Measurements from ENCODE around the gene SORCS2.

DNA sequence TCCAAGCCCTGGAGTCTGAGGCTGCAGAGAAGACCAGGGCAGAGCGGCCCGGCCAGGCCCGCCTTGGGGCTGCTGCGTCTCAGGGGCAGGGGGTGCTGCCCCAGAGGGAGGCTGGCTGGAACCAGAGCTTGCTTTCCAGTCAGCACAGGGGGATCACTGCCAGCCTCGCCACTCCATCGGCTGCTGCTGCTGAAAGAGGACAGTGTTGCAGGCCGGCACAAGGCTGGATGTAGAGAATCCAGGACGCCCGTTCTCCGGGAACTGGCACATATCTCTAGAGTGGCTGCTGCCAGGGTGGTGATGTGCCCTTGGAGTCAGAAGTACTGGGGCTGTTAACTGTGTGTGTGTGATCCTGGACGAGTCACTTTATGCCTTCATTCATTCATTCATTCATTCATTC, 31.9 kb upstream of the SORCS2 start:
- TF ChIP-seq ZNF549 (tag by site-specific recombination; IDR thresholded peaks at IDR 0.05) = no peak
- no peak for TF ChIP-seq ZFP69B (tag by site-specific recombination; IDR thresholded peaks at IDR 0.05)
- no peak for TF ChIP-seq REST (tag by site-specific recombination; IDR thresholded peaks at IDR 0.05)
- no peak for TF ChIP-seq MYNN (tag by site-specific recombination; IDR thresholded peaks at IDR 0.05; ENCODE audit: borderline replicate concordance)
- no peak for TF ChIP-seq ZNF561 (tag by site-specific recombination; IDR thresholded peaks at IDR 0.05; ENCODE audit: borderline replicate concordance)
- TF ChIP-seq PATZ1 (tag by site-specific recombination; IDR thresholded peaks at IDR 0.05) = no peak
- no peak for TF ChIP-seq ZNF449 (tag by site-specific recombination; IDR thresholded peaks at IDR 0.05)
- TF ChIP-seq, protein P1, sequence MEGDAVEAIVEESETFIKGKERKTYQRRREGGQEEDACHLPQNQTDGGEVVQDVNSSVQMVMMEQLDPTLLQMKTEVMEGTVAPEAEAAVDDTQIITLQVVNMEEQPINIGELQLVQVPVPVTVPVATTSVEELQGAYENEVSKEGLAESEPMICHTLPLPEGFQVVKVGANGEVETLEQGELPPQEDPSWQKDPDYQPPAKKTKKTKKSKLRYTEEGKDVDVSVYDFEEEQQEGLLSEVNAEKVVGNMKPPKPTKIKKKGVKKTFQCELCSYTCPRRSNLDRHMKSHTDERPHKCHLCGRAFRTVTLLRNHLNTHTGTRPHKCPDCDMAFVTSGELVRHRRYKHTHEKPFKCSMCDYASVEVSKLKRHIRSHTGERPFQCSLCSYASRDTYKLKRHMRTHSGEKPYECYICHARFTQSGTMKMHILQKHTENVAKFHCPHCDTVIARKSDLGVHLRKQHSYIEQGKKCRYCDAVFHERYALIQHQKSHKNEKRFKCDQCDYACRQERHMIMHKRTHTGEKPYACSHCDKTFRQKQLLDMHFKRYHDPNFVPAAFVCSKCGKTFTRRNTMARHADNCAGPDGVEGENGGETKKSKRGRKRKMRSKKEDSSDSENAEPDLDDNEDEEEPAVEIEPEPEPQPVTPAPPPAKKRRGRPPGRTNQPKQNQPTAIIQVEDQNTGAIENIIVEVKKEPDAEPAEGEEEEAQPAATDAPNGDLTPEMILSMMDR (tag by site-specific recombination; IDR thresholded peaks at IDR 0.05) = no peak
- no peak for TF ChIP-seq HOXC10 (CRISPR knock-in tag; IDR thresholded peaks at IDR 0.05)
- TF ChIP-seq ZNF777 (tag by site-specific recombination; IDR thresholded peaks at IDR 0.05; ENCODE audit: borderline replicate concordance) = no peak
- TF ChIP-seq ZNF747 (tag by site-specific recombination; IDR thresholded peaks at IDR 0.05) = no peak

All from HEK293 (cell line).